Heart left ventricle (tissue), 13 donors: ENCODE results near the gene EOMES.

Experiments
- CTCF ChIP-seq, 12 donors: fragments of 200-600 bp; sonication (generic) in 4 of 12; IDR thresholded peaks; one replicate each; pipeline versions ENCODE4 v1.5.0 to v1.8.0; 2018 to 2022; ENCODE audit warnings: antibody characterized with exemption in 12 of 12, mild to moderate bottlenecking in 5 of 12
- POLR2A ChIP-seq, 2 donors: fragments of 450-650 bp; IDR thresholded peaks; one replicate each; pipeline ENCODE4 v1.6.1; 2017; ENCODE audit warnings: antibody characterized with exemption in 2 of 2, mild to moderate bottlenecking in 2 of 2, moderate library complexity in 2 of 2
- donor health status: ischemic (EF 13 %, LVEDD 7.1; RV severe dilation, severe dysfunction).
- donor health status: DM: no; HTN: yes; CAD: no.
- donor health status: DM: no; HTN: no; CAD: no.
- donor health status: ischemic (EF 25% LVEDD 6.9; RV normal size, moderate dysfunction).
- donor health status: ischemic (EF 25% LVEDD 5.7; RV mildly dilated, moderate dysfunction).
- donor health status: ischemic (EF 35%, LVEDD 5.7; RV mildly dilated, moderate dysfunction).
- donor health status: nonischemic (EF 11% LVEDD 7.7; RV severe dilation, severe dysfunction).
- donor health status: DM: yes; HTN: yes; CAD: no.
- donor health status: PGD.
- donor health status: ischemic (EF 29% LVEDD 5.4; RV normal size, mild dysfunction).
- donor health status: nonischemic (EF 23%, LVEDD 6.1; RV moderate dilation, normal function).

- TF ChIP-seq CTCF (IDR thresholded peaks at IDR 0.05) (no peak), POLR2A (IDR thresholded peaks at IDR 0.05) (no peak)
Measured at GRCh38 chr3:27717200-27717852, 4.8 kb downstream of the EOMES start.
